ENCODE measurements around the gene PODXL. TPM values are rescaled to one million over a fixed set of nuclear protein-coding genes. Genes with fewer than 3 reads are reported as not detected.
A peak's percentile ranks its signal among the peaks of the same experiment; 100 is the strongest.

The PODXL gene
- total and polyA plus RNA-seq, 2 of the 8 experiments (the other 6 are each of a cell fraction or from before 2014, with no cell fraction given): 638 to 925 TPM

GRCh38 chr7:131557652-131558385, 1.4 kb upstream of the PODXL start (continued):
- TF ChIP-seq TBP (IDR thresholded peaks at IDR 0.05; ENCODE audit: low read depth, low read length) (peak; percentile 62; the same call in 1 of the 2 replicates), MAX (IDR thresholded peaks at IDR 0.05) (peak; percentile 51; the same call in 1 of the 2 replicates), RAD21 (IDR thresholded peaks at IDR 0.05 in 1 of 2, conservative IDR thresholded peaks at IDR 0.05 in 1 of 2; ENCODE audit: low read depth in 2 of 2, low read length in 2 of 2) (peak in 1 of 2 experiments; percentile 15; a peak in 2 of 4 replicates), SIX5 (IDR thresholded peaks at IDR 0.05; ENCODE audit: low read depth, low read length) (no peak), E2F6 (IDR thresholded peaks at IDR 0.05) (peak; percentile 42; the same call in 1 of the 2 replicates), CEBPB (IDR thresholded peaks at IDR 0.05; ENCODE audit: low read depth, low read length) (no peak), BACH1 (IDR thresholded peaks at IDR 0.05; ENCODE audit: low read length) (no peak), POU5F1 (IDR thresholded peaks at IDR 0.05; ENCODE audit: low read depth, low read length) (0 out of 2 replicates have a peak, but pooled peaks have one; percentile 9), CBX8 (IDR thresholded peaks at IDR 0.05; ENCODE audit: borderline replicate concordance, low read depth, low read length) (no peak), SP1 (IDR thresholded peaks at IDR 0.05; ENCODE audit: low read depth, low read length) (peak; percentile 61; the same call in 1 of the 2 replicates), ATF3 (IDR thresholded peaks at IDR 0.05; ENCODE audit: insufficient read depth, low read depth, low read length) (peak; percentile 55; the same call in 1 of the 2 replicates), KDM1A (IDR thresholded peaks at IDR 0.05; ENCODE audit: borderline replicate concordance, low read length) (peak; percentile 42; the same call in 1 of the 2 replicates), POLR2AphosphoS5 (IDR thresholded peaks at IDR 0.05; ENCODE audit: low read depth, low read length) (peak; percentile 52), JUND (IDR thresholded peaks at IDR 0.05; ENCODE audit: low read length) (no peak), POLR2A (IDR thresholded peaks at IDR 0.05; ENCODE audit: control extremely low read depth in 1 of 2, low read depth in 2 of 2, low read length in 2 of 2) (peak in 1 of 2 experiments; percentile 54; a peak in 1 of 3 replicates), YY1 (IDR thresholded peaks at IDR 0.05; ENCODE audit: low read depth, low read length) (no peak), CREB1 (IDR thresholded peaks at IDR 0.05) (0 out of 2 replicates have a peak, but pooled peaks have one; percentile 18), GABPA (IDR thresholded peaks at IDR 0.05; ENCODE audit: borderline replicate concordance, insufficient read depth, low read length) (no peak), SIN3A (conservative IDR thresholded peaks at IDR 0.05 in 1 of 2, IDR thresholded peaks at IDR 0.05 in 1 of 2; ENCODE audit: low read depth in 1 of 2, low read length in 2 of 2) (peak; percentile 65 to 86; a peak in 2 of 4 replicates), NRF1 (IDR thresholded peaks at IDR 0.05; ENCODE audit: low read depth, low read length) (no peak), BCL11A (IDR thresholded peaks at IDR 0.05; ENCODE audit: low read depth in 2 of 2, low read length in 2 of 2) (no peak), SRF (IDR thresholded peaks at IDR 0.05; ENCODE audit: low read depth, low read length) (no peak), BRCA1 (IDR thresholded peaks at IDR 0.05; ENCODE audit: low read depth, low read length) (no peak), TAF1 (IDR thresholded peaks at IDR 0.05; ENCODE audit: low read depth, low read length) (peak; percentile 60; the same call in 1 of the 2 replicates)

Data from H1 (cell line).